22Rv1 (cell line): ENCODE measurements around the gene XYLT2.

Experiments used
- ZFX ChIP-seq: fragments of 450-650 bp; IDR thresholded peaks from 2 replicates; pipeline ENCODE4 v1.6.1; 2017; ENCODE audit warnings: antibody characterized with exemption, borderline replicate concordance
- TF ChIP-seq, protein P1 (sequence below): fragments of 450-650 bp; IDR thresholded peaks from 2 replicates; pipeline ENCODE4 v1.5.1; 2017; ENCODE audit warnings: mild to moderate bottlenecking

DNA sequence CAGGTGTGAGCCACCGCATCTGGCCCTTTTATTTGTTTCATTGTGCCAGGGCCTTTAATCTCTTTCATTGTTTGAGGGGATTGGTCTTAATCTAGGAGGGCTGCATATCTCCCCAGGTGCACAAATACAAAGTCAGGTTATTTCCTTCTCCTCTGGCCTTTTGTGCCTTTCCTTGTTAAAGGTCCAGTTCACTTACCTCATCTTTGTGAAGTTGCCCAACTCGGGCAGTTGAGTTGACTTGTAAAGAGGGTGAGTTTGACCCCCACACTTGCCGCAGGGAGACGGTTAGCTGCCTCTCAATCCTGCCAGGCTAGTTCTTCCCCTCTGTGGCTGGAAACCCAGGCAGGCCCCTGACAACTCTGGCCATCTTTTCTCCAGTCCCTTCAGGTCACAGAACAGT, 38.3 kb upstream of the XYLT2 start:
- TF ChIP-seq, protein P1, sequence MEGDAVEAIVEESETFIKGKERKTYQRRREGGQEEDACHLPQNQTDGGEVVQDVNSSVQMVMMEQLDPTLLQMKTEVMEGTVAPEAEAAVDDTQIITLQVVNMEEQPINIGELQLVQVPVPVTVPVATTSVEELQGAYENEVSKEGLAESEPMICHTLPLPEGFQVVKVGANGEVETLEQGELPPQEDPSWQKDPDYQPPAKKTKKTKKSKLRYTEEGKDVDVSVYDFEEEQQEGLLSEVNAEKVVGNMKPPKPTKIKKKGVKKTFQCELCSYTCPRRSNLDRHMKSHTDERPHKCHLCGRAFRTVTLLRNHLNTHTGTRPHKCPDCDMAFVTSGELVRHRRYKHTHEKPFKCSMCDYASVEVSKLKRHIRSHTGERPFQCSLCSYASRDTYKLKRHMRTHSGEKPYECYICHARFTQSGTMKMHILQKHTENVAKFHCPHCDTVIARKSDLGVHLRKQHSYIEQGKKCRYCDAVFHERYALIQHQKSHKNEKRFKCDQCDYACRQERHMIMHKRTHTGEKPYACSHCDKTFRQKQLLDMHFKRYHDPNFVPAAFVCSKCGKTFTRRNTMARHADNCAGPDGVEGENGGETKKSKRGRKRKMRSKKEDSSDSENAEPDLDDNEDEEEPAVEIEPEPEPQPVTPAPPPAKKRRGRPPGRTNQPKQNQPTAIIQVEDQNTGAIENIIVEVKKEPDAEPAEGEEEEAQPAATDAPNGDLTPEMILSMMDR: no peak
- TF ChIP-seq ZFX: no peak
